Measurements from ENCODE around the gene SLC5A2. TPM values are rescaled to one million over a fixed set of nuclear protein-coding genes. Genes with fewer than 3 reads are reported as not detected.
"Not testable (repeated sequence)": the region's sequence is repeated elsewhere in the genome, so short reads cannot be mapped to it uniquely, and the experiment has no call there.

The SLC5A2 gene
- total RNA-seq, 2 experiments from 2014 or later: 0.13 TPM; not detected in 1

DNA sequence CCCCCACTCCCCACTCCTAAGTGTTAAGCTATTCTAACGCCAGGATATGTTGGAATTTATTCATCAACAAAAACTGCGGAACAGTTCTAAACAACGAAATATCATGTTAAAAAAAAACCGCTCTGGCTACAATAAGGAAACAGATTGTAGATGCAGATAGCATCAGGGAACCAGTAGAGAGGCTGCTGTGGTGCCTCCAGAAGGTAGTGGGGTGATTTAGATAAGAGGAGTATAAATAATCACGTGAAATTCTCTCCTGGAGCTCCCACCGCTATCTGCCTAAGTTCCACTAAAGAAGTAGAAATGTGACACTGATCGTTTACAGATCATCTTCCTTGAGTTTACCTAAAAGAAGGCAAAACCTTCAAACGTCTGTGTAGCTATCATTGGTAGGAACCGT, 52.8 kb downstream of the SLC5A2 start:
- ChIA-PET CTCF (no interaction called here), POLR2A (interaction anchor here (0.6 kb wide), 1 partner anchor 177 kb away, joined by 3 read pairs; a partner anchor contains a TSS)
- peaks cover 21% of the 10 kb centered on the region for H3K27me3 Mint-ChIP-seq (ENCODE audit: low read depth)
- H3K36me3 Mint-ChIP-seq (ENCODE audit: low read depth): no peaks in the 10 kb centered on the region
- no peaks in the 10 kb centered on the region for H3K4me1 Mint-ChIP-seq (ENCODE audit: low read depth)
- H3K4me3 Mint-ChIP-seq: no peak overlapping the region
- DNase-seq: no peak
- H3K9me3 Mint-ChIP-seq (ENCODE audit: insufficient read depth): no peaks in the 10 kb centered on the region
- ATAC-seq: no peak
- no peak overlapping the region for H3K27ac Mint-ChIP-seq

DNA sequence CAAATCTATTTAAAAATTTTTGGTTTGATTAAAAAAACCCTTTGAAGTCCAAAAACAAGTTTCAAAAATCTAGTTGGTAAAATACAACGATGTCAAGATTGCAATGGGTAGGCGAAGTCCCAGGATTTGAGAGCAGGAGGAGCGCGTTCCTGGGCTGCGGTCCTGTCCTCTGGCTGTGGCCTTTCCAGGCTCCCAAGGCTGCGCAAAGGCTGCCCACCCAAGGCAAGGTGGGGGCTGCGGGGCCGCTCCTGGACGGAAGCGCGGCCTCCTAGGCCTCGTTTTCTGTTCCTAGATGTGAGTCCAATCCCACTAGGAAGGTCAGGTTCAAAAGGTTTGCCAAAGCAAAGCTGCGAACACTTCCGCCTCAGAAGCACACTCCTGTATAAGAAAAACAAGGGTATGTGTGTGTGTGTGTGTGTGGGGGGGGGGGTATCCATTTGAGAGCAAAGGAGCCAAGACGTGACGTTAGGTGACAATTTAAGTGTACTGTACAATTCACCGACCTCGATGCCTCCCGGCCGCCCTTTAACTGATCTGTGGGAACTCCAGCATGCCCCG, 54.0 kb downstream of the SLC5A2 start:
- Mint-ChIP-seq H3K27ac (no peak overlapping the region), H3K36me3 (ENCODE audit: low read depth) (no peaks in the 10 kb centered on the region), H3K4me1 (ENCODE audit: low read depth) (no peaks in the 10 kb centered on the region), H3K9me3 (ENCODE audit: insufficient read depth) (no peaks in the 10 kb centered on the region), H3K27me3 (ENCODE audit: low read depth) (peaks cover 21% of the 10 kb centered on the region), H3K4me3 (no peak overlapping the region)
- ChIA-PET POLR2A (no interaction called here), CTCF (no interaction called here)
- no peak for DNase-seq
- ATAC-seq: no peak

DNA sequence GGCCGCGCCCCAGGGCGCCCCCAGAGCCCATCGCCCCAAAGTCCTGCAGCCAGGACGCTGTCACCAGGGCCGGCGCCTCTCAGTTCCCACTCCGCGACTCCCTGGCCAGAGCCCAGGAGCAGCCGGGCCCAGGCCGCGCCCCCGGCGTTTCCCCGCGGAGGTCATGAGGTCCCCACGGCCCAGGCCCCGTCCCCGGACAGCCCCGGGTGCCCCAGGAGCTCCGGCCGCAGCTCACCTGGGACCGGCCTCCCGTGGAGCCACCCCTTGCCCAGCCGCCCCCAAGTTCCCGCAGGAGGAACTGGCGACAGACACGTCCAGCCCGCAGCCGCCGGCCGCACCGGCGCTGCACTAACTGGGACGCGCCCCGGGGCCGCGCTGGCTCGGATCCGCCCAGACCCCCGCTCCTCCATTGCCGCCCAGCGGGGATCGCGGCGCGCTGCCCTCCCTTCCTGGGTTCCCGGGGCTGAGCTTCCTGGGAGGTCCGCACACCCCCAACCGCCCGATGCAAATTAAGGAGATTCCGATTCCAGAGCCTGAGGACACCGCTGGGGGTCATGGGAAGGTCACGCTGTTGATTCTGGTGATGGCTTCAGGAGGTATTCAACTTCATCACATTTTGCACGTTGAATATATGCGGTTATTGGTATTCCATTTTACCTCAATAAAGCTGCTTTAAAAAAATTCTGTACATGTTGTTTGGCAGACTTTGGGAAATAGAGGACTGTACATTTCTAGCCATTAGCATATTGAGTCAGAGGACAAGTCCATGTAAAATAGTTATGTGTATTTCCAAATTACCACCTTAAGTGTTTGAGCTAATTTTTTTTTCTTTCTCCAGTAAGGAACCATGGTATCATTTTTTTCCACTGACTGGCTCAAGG, 54.7 kb downstream of the SLC5A2 start:
- no peaks in the 10 kb centered on the region for H3K36me3 Mint-ChIP-seq (ENCODE audit: low read depth)
- DNase-seq: no peak
- peaks cover 21% of the 10 kb centered on the region for H3K27me3 Mint-ChIP-seq (ENCODE audit: low read depth)
- no peaks in the 10 kb centered on the region for H3K9me3 Mint-ChIP-seq (ENCODE audit: insufficient read depth)
- ChIA-PET CTCF (no interaction called here), POLR2A (no interaction called here)
- no peak overlapping the region for H3K27ac Mint-ChIP-seq
- no peak for ATAC-seq
- H3K4me3 Mint-ChIP-seq: no peak overlapping the region
- H3K4me1 Mint-ChIP-seq (ENCODE audit: low read depth): no peaks in the 10 kb centered on the region

DNA sequence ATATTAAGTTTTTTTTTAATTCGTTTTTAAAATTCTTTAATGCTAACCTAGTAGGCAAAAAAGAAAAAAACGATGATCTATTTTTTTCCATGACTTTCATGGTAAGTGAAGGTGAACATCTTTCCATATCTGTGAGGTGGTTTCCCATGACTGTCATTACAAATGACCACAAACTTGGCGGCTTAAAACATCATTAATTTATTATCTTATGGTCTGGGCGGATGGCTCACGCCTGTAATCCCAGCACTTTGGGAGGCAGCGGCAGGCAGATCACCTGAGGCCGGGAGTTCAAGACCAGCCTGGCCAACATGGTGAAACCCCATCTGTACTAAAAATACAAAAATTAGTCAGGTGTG, 55.3 kb downstream of the SLC5A2 start:
- ATAC-seq; H3K9me3 Mint-ChIP-seq (ENCODE audit: insufficient read depth); H3K36me3 Mint-ChIP-seq (ENCODE audit: low read depth); DNase-seq; H3K4me3 Mint-ChIP-seq; H3K4me1 Mint-ChIP-seq (ENCODE audit: low read depth); H3K27ac Mint-ChIP-seq; POLR2A ChIA-PET; CTCF ChIA-PET: not testable (repeated sequence)
- peaks cover 21% of the 10 kb centered on the region for H3K27me3 Mint-ChIP-seq (ENCODE audit: low read depth)

DNA sequence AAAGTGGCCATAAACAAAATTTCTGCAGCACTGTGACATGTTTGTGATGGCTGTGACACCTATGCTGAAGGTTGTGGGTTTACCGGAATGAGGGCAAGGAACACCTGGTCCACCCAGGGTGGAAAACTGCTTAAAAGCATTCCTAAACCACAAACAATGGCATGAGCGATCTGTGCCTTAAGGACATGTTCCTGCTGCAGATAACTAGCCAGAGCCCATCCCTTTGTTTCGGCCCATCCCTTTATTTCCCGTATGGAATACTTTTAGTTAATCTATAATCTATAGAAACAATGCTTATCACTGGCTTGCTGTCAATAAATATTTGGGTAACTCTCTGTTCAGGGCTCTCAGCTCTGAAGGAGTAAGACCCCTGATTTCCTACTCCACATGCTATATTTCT, 56.8 kb downstream of the SLC5A2 start:
- POLR2A ChIA-PET; DNase-seq; H3K36me3 Mint-ChIP-seq (ENCODE audit: low read depth); CTCF ChIA-PET; ATAC-seq; H3K4me3 Mint-ChIP-seq; H3K4me1 Mint-ChIP-seq (ENCODE audit: low read depth); H3K27ac Mint-ChIP-seq; H3K9me3 Mint-ChIP-seq (ENCODE audit: insufficient read depth): not testable (repeated sequence)
- peaks cover 20% of the 10 kb centered on the region for H3K27me3 Mint-ChIP-seq (ENCODE audit: low read depth)

Other genes with a start within 250 kb of the SLC5A2 start
- 10 to 100 TPM; 15.3 to 17.7 TPM for gene ITGAM, start 223.1 kb upstream of the SLC5A2 start, total RNA-seq
- gene ITGAX, start 127.9 kb upstream of the SLC5A2 start, total RNA-seq: 10 to 100 TPM; 22.7 to 25.0 TPM
- gene ITGAD, start 89.8 kb upstream of the SLC5A2 start, total RNA-seq: under 1 TPM; 0.13 to 0.68 TPM
- gene COX6A2, start 54.8 kb upstream of the SLC5A2 start, total RNA-seq: not detected
- gene ZNF843, start 40.3 kb upstream of the SLC5A2 start, total RNA-seq: under 1 TPM; 0.21 to 0.32 TPM
- 10 to 100 TPM; 18.9 to 19.1 TPM for gene ARMC5, start 23.6 kb upstream of the SLC5A2 start, total RNA-seq
- gene TGFB1I1, start 11.0 kb upstream of the SLC5A2 start, total RNA-seq: under 1 TPM; 0.83 to 0.92 TPM
- gene RUSF1, start 25.3 kb downstream of the SLC5A2 start, total RNA-seq: 10 to 100 TPM; 31.7 to 32.8 TPM
- not detected for gene AHSP, start 44.8 kb downstream of the SLC5A2 start, total RNA-seq

All from activated CD8-positive, alpha-beta T cell treated with anti-CD3 and anti-CD28 coated beads, Interleukin-2, amount 10 ng/mL, durations not matched to agents 7 days and 5 days (primary cell).